NCI-H524 (cell line): ENCODE data around the gene SPTBN2.
"Not testable (repeated sequence)": the region's sequence is repeated elsewhere in the genome, so short reads cannot be mapped to it uniquely, and the experiment has no call there.

Experiments used
- DNase-seq, 2 experiments: peaks; one replicate each; lab custom pipeline; 2025; lab: John Stamatoyannopoulos, UW

SPTBN2 gene

DNA sequence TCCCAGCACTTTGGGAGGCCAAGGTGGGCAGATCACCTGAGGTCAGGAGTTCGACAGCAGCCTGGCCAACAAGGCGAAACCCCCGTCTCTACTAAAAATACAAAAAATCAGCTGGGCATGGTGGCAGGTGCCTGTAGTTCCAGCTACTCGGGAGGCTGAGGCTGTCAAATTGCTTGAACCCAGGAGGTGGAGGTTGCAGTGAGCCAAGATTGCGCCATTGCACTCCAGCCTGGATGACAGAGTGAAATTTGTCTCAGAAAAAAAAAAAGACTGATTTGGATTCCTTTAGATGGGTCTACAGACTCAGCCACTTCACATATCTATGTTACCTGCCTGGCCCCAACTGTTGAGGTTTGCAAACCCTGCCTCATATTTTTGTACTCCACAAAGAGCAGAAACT is 4.8 kb downstream of the SPTBN2 start:
- DNase-seq: not testable (repeated sequence)

DNA sequence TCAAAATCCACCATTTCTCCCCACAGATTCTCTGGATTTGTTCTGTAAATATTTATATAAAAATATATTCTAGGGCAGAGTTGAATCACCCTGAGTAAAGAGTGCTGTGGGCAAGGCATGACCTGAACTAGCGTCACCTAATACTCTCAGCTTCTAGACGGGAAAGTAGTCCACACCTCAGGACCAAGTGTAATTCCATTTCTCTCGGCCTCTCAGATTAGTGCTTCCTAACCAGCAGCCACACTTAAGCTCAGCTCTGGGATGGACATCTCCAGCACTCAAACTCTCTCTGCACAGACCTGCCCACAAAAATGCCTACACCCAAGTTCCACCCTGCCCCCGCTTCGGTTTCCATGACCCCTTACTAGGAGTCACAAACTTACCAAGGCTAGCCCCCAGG is 5.3 kb downstream of the SPTBN2 start:
- no peak for DNase-seq

DNA sequence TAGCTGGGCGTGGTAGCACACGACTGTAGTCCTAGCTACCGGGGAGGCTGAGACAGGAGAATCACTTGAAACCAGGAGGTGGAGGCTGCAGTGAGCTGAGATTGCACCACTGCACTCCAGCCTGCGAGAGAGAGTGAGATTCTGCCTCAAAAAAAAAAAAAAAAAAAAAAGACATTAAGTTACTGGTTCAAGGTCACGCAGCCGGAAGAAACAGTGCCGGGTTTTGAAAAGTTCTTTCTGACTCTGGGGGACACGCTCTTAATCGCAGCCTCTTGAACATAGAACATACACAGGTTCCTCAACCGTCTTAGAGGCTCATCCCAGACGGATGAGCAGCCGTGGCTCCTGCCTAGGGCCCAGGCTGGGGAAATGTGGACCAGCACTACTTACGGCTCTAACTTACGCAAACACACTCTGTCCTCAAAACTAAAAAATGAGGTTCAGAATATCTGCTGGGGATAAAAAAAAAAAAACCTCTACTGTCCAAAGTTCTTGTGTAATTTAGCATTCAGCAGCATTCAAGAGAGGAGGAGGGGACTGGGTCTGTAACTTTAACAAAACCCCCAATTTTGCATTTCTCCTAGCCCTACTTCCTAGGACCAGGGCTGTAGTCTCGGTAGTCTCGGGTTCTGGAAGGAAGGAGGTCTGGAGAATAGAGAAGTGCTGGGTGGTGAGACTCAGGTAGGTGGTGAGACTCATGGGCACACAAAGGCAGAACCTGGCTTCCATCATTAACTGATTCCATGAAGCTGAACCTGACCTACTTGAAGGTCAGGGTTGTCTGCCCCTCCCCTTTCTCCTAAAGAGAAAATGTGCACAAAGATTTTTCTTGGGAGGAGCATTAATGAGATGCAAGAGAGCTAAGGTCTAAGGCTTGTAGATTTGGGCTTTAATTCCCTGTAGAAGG is 6.0 kb downstream of the SPTBN2 start:
- DNase-seq: no peak

DNA sequence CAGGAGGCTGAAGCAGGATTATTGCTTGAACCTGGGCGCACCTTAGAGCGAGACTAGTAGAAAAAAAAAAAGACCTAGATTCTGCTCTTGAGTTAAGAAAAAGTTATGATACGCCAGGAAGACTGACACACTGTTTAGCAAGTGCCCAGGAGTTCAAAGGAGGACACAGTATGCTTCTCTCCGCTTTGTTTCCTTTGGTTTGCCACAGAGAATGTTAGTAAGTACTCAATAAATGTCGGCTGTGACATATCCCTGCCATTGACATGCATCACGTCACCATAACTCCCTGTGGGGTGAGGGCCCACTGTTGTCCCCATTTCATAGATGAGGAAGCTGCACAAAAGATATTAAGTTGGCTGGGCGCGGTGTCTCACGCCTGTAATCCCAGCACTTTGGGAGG is 7.1 kb downstream of the SPTBN2 start:
- no peak for DNase-seq

DNA sequence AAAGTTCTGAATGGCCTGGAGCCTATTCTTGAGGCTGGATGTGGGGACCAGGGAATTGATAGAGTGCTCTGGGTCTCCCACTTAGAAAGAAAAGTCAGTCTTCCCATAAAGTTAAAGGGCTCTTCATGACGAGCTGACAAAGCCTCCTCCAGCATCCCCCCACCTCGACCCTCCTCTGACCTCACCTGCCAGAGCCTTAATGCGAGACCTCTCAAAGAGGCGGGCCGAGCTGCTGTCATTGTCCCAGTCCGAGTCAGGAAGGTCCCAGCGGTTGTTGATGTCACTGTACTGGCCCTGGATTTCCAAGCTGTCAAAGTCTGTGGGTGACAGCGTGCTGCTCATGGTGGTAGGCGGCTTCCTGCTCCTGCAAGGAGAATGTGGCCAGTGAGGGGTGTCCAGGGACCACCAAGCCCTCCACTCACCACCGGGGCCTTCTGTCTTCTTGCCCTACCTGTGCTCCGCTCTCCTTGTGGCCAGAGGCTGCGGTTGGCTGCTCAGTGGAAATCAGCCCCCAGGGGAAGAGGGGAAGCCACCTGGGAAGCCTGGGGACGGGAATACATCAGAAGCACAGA is 8.0 kb downstream of the SPTBN2 start:
- no peak for DNase-seq

DNA sequence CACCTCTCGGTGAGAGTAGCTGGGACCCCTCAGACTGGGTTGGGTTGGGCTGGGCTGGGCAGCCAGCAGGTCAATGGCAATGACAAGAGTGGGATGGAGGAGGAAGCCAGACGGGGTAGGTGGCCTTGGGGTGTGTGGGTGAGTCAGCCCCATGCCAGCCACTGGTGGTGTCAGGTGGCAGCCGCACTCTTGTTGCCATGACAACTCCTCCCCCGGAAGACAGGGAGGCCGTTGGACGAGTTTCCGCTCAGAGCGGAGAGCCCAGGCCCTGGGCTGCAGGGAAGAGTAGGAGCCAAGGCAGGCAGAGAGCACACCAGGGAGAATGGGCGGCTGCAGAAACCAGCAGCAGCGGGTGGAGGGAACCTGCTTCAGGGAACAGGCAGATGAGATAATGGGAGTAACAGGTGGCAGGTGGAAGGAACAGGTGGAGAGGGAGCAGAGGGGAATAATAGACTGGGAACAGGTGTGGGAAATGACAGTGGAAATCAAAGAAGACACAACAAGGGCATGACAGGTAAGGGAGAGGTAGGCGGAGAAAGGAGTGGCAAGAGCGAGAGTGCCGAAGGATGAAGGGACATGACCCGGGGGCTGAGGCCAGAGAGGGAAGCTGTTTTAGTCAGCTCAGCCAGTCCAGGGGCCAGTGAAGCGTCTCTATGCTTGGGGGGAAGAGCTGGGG is 8.7 kb downstream of the SPTBN2 start:
- peak in 1 of 2 experiments; percentile 43 for DNase-seq

DNA sequence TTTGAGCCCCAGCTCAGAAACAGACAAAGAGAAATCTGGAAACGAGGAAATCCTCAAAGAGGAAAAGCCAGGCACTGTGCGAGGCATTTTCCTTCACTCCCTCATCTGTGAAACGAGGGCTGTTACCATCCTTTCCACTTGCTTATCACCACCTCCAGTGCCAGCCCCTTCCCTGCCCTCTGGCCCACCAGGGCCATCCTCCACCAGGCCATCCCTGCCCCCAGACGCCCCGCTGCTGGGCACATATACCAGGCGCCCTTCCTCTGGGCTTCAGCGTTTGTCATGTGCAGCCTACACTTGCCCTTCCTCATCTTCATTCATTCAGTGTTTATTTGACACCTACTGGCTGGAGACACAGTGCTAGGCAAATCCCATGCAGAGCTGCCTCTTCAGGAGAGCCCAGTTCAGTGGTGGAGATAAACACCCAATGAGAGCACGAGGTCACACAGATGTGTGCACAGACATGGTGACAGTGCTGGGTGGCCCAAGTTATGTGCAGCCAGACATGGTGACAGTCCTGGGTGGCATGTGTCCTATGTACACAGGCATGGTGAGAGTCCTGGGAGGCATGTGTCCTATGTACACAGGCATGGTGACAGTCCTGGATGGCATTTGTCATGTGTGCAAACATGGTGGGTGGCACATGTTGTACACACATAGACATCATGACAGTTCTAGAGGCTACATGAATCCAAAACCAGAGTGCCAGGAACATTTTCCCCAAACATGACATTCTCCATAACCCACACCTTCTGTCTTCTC is 9.7 kb downstream of the SPTBN2 start:
- no peak for DNase-seq

DNA sequence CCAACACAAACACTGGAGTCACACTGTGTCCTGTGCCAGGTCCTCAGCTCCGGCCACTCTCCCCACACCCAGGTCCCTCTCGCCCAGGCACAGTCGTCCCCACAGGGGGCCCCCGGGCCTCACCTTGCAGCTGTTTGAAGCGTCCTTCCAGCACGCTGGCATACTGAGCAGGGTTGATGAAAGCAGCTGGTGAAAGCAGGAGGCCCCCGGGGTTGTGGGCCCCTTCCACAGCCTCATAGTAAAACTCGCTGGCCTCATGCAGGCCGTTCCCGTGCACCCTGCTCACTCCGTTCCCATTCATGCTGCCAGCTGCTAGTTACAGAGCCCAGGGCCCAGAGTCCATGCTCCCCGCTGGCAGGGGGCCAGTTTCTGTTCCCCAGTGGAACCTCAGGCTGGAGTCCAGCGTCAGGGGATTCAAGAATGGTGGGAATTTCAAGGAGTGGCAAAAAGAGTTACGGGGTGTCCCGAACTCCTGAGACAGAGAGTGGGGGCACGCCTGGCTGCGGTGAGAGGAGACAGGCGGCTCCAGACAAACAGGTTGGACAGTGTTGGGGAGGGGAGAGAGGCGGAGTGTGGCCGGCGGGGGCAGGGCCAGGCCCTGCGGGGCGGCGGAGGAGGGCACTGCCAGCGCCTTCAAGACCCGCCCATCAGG is 10.6 kb downstream of the SPTBN2 start:
- DNase-seq: no peak

DNA sequence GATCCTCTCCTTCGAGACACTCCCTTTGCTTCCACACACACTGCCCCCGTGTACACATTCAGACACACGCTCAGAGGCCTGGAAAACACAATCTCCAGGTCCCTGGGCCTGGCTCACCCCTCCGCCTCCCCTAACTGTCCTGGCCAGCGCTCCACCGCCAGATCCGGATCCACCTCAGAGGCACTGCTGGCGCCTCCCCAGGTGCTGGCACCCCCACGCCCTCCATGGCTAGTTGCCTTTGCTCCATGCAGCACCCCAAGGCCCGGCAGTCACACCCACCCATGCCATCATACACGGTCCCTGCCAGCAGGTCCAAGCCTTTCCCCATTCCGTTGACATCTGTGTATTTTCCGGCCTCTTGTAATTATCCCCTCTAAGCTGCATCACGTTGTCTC is 11.1 kb downstream of the SPTBN2 start:
- DNase-seq: no peak

DNA sequence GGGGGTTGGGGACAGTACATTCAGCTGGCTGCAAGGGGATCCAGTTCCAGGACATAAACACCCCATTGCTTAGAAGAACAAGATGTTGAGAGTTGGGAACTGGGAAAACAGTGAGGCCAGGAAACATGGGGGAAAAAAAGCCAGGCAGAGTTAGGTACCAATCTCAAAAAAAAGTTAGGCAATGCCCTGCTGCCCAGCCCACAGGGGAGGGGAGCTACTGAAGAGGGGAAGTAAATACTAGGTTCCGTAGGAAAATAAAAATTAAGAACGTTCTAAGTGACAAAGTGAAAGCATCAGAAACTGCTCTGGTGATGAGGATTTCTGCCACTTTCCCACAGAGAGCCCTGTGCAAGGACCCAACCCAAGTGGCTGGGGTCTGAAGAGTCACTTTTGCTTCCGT is 12.0 kb downstream of the SPTBN2 start:
- DNase-seq: no peak

DNA sequence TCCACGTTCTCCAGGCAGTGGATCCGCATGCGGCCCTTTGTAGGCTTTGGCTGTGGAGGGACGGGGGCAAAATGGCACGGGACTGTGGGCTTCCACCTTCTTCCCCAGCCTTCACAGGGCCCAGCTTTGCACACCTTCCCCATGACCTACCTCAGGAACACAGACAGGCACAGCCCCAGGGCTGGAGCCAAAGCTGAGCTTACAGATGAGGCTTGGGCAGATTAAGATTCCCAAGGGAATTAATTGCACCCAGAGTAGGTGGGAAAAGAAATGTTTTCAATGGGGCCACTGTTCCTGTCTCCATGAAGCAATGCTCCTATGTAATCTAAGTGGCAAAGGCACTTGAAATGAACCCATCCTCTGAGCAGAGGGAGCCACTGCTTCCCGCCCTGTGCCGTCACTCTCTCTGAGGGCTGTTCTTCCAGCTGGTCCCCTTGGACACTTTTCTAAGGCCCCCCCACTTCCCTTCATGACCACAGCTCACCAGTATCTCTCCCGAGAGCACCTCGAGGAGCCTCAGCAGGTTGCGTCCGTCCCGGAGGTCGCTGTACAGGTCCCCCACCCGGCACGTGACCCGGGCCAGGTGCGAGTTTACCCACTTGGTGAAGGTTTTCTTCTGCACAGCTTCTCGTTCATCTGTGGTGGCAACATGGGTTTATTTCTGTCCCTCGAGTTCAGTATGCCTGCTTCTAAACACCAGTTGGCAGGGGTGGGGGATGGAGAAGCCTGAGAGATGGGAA is 13.5 kb downstream of the SPTBN2 start:
- no peak for DNase-seq

DNA sequence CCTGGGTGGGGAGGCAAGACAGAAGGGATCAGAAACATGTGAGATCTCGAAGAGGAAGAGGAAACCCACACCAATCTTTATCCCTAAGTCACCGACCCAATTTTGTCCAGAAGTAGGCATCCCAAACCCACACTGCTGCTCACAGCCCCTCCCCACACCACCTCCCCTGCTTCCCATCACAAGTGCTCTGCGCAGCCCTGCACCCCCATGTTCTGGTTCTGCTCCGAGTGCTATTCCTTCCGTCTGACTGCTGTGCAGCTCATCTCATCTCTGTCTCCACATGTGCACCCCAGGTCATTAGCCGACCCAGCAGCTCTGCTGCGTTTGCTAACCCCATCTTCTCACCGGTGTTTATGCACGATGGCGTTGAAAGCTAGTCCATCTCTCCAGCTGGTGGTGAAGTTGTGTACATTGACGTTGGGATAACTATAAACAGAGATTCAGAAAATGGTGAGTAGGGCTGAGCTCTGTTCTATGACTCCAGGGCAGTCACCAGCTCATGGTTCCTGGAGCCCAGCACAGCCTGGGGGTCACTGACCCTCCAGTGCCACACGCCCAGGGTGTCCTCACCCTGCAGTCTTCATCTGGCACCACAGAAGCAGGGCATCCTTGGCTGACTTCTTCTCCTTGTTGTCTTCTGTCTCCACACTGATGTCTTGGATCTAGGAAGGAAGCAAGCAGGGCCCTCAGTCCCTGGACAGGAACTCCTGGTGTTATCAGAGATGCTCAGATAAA is 15.1 kb downstream of the SPTBN2 start:
- no peak for DNase-seq

DNA sequence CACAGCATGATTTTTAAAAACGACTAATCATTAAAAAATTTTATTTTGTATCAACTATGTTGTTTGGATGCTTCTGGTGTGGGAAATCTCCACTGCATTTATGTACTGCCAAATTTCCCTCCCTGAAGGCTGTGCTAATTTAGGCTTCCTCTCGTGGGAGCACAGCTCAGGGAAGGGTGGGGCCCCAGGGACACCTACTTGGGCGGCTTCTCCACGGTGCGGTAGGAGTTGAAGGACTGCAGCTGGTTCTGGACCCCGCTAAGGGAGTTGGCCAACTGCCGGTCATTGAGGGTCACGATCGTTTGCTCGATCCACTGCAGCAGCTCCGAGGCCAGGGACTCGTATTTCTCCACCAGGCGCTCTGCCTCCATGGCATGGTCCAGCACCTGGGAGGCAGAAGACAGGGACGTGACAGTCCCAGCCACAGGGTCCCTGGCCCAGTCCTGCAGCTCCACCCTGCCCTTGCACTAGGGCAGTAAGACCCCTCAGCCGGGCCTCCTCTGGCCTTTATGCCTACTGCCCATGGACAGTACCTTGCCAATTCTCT is 18.6 kb downstream of the SPTBN2 start:
- DNase-seq: no peak

DNA sequence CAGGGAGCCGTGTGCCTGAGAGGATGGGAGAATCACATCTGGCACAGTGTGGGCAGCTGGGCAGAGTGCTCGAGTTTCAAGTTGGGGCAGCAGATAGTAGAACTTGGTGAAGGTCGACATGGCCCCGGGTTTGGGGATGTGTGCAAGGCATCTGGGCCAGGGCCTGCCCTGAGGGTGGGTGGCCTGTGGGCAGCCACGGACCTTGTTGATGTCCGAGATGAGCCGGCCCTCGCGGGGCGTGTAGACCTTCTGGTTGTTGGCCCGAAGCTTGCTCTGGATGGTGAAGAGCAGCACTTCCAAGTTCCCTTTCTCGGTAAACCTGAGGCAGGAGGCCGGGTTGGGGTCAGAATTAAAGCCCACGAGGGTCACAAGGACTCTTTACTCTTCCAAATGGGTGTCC is 20.3 kb downstream of the SPTBN2 start:
- no peak for DNase-seq

DNA sequence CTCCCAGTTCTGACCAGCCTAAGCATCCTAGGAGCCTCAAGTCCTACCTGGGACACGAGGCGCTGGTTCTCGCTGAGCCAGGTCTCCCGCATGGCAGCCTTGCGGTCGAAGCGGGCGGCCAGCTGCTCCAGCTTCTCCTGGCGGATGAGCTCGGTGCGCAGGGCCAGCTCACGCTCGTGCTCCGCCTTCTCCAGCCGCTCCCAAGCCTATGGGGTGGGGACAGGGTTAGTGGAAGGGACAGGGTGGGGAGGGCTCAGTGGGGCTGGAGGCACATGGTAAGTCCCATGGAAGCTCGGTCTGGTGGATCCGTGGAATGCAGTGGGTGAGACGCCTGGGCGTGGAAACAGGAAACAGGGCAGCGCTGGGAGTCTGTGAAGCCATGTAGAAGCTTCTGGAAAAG is 20.9 kb downstream of the SPTBN2 start:
- DNase-seq: no peak

DNA sequence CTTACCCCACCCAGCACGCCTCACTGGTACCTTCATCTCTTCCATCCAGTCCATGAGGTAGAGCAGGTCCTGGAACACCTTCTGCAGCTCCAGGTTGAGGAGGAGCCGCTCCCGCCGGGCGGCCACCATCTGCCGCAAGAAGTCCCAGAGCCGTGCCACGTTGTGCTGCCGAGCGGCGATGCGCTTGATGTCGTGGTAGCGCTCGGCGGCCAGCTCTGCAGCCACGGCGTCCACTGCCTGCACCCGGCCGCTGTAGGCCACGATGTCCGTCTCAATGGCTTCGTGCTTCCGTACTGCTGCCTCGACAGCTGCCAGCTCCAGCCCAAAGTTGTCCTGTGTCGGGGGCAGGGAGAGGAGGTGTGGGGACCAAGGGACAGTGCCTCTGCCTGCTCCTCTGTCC is 21.5 kb downstream of the SPTBN2 start:
- no peak for DNase-seq

DNA sequence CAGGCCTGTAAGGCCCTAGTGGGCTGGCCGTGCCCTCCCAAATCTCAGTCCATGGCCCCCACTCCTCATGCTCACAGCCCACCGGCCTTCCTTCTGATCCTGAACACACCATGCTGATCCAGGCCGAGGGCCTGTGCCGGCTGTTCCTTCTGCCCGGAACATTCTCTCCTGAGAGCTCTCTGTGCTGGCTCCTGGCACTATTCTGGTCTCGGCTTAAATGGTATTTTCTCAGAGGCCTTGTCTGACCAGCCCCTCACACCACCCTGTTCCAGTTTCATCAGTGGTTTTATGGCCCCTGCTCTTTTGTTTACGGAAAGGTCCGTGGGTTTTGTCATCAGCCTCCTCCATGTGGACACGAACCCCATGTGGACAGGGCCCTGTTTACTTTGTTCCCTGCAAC is 22.0 kb downstream of the SPTBN2 start:
- no peak for DNase-seq

DNA sequence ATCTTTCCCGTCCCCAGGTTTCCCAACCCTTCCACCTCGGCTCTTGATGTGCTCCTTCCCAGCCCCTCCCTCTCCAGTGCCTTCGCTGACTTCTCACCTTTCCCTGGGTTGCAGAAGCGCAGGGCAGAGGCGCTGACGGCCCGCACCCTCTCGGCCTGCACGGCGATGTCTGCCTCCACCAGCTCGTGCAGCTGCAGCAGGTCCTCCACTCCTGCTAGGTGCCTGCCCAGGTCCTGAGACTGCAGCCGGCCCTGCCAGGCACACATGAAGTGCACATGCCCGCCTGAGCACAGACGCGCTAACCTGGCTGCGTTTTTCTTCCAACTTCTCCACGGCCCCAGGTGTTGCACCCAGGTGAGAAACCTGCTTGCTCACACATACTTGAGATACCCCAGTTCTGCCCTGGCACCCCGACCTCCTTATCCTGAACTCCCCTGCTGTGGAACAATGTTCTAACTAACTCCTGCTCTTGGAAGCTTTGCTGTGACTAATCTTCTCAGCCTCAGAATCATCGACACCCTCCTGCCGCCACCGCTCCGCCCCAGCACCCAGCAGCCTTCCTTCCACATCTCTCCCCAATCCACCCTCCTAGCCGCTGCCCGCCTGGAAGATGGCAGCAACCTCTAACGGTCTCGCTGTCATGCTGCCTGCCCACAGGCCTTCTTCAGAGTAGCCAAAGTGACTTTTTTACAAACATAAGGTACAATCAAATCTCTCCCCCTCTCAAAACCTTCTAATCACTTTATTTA is 23.3 kb downstream of the SPTBN2 start:
- no peak for DNase-seq

DNA sequence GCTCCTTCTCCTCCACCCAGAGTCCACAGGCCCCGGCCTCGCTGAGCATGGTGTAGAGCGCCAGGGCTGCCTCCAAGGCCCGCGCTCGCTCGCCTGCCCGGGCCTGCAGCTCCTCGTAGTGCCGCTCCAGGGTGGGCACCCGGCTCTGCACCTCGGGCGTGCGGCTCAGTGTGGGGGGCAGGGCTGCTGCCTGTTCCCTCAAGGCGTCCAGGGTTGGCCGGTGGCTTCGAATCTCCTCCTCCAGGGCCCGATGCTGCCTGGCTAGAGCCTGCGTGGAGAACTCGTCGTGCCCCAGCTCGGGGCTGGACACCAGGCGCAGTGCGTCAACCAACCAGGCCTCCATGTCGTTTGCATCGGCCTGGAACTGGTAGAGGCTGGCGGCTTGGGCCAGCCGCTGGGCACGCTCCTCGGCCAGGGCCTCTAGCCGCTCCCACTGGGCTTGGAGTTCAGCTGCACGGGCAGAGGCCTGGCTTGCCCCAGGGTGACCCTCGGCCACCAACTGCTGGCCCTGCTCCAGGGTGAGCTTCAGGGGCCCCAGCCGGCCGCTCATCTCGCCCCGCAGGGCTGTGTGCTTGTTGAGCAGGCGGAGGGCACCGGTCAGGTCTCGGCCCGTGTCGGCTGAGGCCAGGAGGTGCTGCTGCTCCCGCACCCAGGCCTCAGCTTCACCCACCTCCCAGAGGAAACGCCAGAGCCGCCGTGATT is 24.2 kb downstream of the SPTBN2 start:
- DNase-seq: no peak
